Stimulated activated CD8-positive, alpha-beta memory T cell treated with anti-CD3 and anti-CD28 coated beads, Interleukin-2, amount 100 ng/mL, for 48 hours (primary cell): ENCODE data around the gene CYB5R4.

Source experiments
- DNase-seq, 2 donors: peaks; one replicate each; pipeline ENCODE4 v3.0.0-alpha.2; 2020; ENCODE audit warnings: low read depth in 2 of 2

The CYB5R4 gene

DNA sequence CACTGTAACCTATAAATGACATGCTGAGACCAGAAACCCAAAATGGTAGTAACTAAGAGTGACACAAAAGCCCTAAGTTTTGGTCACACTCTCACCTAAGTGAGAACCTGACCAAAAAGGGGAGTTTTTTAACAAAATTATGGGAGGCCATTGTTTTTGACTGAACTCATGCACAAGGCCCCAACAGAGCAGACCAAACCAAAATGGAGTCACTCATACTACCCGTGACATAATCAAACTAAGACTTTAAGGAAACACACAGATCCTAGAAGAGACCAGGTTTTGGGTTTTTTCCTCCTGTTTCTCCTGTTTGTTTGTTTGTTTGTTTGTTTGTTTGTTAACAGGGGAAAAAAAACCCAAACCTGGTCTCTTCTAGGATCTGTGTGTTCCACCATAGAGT lies 124.9 kb downstream of the CYB5R4 start:
- no peak for DNase-seq

DNA sequence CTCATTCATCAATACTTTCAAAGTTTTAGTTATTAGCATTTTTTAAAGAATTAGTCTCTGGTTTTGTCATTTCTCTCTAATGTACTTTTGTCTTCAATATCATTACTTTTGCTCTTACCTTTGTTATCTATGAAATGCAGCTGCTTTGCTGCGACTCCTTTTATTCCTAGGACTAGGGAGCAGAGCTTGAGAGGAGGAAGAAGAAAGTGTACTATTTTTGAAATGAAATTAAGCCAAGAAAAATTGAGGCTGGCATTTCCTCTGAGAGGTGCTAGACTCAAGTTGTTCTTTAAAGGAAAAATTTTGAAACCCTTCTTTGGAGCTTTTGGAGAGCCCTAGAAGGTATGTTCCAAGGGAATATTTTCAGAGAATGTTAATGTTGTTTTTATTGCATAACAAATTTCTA lies 125.8 kb downstream of the CYB5R4 start:
- DNase-seq = no peak

DNA sequence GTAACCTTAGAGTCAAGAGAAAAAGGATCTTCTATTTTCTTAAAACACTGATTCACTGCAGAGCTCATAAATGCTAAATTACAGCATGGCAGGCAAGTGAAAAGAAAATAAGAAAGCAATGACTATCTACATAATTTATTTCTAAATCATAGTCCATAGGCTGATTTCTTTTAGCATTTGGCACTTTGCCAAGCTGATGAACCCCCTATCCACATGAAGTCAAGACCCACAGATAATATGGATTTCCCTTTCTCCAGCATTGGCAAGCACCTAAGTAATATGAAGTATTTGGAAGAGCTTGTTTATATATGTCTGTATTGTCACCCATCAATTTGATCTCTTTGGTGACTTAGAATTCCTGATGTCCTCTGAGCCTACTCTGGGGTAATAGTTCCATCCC lies 126.2 kb downstream of the CYB5R4 start:
- DNase-seq = no peak

DNA sequence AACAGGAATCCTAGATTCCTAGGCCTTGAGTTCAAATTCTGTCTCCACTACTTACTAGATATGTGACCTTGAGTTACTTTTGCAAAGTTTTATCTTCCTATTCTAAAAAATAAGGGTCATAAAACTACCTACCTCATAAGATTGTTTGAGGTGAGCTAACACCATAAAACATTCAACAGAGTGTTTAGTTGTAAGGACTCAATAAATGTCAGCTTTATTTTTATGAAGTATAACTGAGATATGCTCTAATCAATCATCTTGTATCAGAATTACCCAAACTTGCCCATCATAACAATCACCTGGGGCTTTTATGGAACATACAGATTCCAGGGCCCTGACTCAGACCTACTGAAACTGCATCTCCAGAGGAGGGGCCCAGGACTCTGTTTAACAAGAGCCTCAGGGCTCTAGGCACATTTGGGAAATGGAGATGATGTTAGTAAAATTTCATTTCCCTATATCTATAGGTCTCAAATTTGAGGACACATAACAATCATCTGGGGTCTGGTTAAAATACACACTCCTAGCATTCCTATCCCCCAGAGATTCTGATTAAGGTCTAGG lies 138.6 kb downstream of the CYB5R4 start:
- no peak for DNase-seq

DNA sequence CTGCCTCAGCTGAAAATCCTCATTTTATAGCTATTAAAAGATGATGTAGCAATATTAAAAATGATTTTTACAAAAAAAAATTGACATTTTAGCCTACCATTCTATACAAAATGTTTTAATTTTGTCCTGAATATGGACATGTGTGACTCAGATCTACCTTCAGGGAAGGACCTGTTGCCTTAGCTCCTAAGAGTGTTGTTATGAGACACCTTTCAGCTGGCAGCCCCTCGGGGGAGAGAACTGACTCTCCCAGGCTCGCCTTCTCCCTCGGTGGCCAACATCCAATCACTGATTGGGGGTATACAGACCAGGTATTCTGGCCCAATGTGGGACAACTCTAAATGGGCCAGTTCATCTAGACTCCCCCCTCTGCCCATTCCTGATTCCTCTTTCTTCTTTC lies 141.6 kb downstream of the CYB5R4 start:
- no peak for DNase-seq

DNA sequence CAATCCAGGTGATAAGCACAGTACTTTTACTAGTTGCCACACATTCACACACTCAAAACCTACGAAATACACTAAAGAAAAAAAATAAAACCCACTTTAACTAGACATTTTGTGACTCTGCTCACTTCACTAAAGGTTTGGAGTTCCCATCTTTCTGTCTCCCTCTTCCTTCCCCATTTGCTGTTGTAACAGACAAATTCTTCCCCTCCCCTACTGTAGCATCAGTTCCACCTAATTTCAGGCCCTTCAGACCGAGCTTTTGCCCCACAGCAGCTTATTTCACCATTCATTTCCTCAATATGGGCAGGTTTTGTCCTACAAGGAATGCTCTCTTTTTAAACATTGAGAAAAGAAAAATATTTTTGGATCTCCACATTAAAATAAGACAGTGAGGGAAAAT lies 142.7 kb downstream of the CYB5R4 start:
- no peak for DNase-seq

DNA sequence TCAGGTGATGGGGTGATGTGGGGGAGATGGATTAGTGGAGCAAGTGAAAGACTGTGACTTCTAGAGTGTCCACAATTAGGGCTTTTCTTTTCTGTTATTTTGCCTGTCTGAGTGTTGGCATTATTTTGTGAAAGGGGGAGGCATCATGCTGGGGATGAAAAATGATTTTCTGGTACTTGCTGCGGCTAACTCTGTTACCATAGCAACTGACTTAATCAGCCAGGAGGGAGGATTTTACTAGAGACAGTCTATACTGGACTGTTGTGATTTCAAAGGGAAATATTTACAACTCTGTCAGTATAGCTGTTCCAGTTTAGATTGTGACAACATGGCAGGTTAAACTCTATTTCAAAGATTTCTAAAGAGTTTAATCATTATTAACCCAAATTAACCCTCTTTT lies 143.6 kb downstream of the CYB5R4 start:
- no peak for DNase-seq

DNA sequence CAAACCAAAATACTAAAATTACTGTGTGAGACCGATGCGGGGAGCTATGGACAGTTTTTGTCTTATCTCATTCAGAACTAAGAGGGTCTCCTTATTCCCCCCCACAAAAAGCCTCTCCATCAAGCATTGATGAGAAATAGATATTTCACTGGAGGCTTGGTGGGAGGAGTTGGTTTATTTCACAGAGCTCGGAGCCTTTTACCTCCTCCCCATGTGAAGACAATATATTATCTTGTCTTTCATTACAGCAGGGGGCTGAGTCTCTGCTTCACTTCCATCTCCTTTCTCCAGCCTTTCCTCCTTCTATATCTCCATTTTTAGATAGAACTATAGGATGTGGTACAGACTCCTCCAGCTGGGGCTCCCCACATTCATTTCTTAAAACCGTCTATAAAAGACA lies 144.2 kb downstream of the CYB5R4 start:
- no peak for DNase-seq

DNA sequence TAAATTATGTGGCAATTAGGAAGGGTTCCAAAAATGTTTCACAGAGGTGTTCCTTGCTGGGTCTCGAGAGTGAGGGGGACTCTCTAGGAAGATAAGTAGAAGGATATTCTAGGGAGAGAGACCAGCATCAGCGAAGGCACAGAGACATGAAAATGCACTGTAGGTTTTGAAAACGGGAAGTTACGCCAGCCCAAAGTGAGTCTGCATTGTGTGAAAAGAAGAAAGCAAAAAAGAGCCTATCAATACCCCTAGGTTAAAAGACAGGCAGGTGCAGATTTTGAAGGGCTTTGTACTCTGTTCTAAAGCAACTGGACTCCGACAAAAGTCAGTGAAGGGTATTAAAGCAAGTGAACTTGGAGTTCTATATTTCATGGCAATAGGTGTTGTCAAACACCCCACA lies 148.4 kb downstream of the CYB5R4 start:
- no peak for DNase-seq

DNA sequence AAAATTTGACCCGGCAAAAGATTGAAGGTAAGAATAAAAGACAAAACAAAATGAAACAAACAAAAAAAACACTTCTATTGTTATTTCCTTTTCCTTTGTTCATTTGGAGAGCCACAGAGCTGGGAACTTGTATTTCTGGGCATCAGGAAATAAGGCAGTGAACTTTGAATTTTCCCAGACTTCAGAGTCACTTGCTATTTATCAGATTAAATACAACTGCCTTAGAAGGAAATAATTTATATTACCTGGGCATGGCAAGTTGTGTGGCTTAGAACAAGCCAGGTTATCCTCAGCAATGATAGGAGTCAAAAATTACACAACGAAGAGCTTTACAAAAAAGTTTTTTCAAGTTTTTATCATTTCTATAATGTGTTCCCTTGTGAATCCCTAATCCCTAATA lies 153.9 kb downstream of the CYB5R4 start:
- DNase-seq = no peak

DNA sequence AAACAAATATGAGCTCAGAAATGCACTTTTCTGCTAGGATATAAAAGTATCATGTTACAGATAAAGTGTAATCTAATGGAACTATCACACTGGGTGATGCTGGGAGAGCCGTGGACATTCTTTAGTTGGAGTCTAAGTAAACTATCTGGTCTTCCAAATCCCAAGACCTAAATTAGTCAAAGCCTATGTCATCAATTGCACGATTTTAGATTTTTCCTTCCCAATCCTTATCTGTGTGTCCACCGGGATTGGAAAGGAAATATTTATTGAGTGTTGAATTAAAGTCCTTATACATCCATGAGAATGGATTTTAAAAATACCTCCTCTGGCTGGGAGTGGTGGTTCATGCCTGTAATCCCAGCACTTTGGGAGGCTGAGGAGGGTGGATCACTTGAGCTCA lies 154.4 kb downstream of the CYB5R4 start:
- DNase-seq = no peak

DNA sequence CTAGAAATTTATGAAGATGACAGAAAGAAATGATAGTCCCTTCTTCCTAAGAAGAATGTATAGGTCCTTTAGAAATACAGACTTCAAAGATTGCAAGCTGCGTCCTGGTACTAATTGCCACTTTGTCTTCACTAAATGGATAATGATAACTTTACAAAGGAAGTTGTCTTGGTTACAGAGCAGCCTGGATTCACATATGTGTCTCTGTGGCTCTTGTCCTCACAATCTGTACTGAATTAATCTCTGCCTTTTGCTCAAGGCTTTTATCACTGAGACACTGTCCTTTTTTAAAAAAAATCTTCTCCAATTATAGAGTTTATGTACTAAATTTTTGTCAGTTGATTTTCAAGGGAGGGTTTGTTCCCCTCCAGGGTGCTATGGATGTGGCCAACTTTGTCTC lies 156.5 kb downstream of the CYB5R4 start:
- no peak for DNase-seq
